Upper lobe of left lung (tissue), 4 donors: Measurements from ENCODE around the gene MGMT.

Experiments
- POLR2A ChIP-seq, 4 donors: fragments of 450-650 bp; IDR thresholded peaks; one replicate each; pipeline ENCODE4 v1.5.1; 2016 to 2017; ENCODE audit warnings: antibody characterized with exemption in 4 of 4, mild to moderate bottlenecking in 2 of 4
- TF ChIP-seq, protein P1 (sequence below), 6 experiments: fragments of 450-650 bp in 4 of 6; fragments of 200-600 bp in 2 of 6; sonication (generic) in 2 of 6; IDR thresholded peaks; one replicate each; pipeline ENCODE4 v1.5.1; 2016 to 2019; ENCODE audit warnings: antibody characterized with exemption in 6 of 6

DNA sequence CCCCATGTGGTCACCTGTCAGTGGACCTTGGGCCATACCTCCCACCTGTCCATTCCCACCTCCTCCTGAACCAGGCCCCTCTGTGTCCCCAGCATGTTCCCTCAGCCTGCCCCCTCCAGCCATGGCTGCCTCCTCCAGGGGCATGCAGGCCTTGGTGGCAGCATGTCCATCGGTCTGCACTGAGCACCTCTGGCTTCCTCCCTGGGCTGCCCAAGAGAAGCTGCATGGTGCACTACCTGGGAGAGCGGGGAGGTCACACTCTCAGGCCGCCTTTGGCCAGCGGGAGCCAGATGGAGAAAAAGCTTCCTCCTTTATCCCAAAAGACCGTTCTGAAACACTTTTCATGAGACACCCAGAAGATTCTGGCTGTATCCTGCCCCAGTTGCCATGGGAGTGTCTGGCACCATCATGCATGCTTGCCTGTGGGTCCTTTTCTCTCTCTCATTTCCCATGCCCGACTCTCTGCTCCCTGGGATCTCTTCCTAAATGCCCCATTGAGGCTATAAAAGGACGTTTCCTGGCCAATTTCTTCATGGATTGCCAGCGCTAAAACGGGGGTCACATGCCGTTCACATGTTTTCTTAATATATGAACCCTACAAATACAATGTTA lies 45.5 kb upstream of the MGMT start:
- TF ChIP-seq, protein P1, sequence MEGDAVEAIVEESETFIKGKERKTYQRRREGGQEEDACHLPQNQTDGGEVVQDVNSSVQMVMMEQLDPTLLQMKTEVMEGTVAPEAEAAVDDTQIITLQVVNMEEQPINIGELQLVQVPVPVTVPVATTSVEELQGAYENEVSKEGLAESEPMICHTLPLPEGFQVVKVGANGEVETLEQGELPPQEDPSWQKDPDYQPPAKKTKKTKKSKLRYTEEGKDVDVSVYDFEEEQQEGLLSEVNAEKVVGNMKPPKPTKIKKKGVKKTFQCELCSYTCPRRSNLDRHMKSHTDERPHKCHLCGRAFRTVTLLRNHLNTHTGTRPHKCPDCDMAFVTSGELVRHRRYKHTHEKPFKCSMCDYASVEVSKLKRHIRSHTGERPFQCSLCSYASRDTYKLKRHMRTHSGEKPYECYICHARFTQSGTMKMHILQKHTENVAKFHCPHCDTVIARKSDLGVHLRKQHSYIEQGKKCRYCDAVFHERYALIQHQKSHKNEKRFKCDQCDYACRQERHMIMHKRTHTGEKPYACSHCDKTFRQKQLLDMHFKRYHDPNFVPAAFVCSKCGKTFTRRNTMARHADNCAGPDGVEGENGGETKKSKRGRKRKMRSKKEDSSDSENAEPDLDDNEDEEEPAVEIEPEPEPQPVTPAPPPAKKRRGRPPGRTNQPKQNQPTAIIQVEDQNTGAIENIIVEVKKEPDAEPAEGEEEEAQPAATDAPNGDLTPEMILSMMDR (IDR thresholded peaks at IDR 0.05), result no peak
- TF ChIP-seq POLR2A (IDR thresholded peaks at IDR 0.05), result no peak
